ENCODE results near the gene OTOS.

Gene OTOS

GRCh38 chr2:240179186-240179815 is 38.8 kb upstream of the OTOS start:
- Histone ChIP-seq H3K27me3 (ENCODE audit: low read depth, low read length) (no peaks in the 10 kb centered on the region), H3K4me1 (ENCODE audit: control insufficient read depth in 1 of 2, insufficient read depth in 2 of 2, low read length in 2 of 2) (no peaks in the 10 kb centered on the region), H3K36me3 (ENCODE audit: control insufficient read depth in 1 of 2, insufficient read depth in 2 of 2, low read length in 2 of 2) (no peaks in the 10 kb centered on the region), H3K27ac (ENCODE audit: low read length) (no peak overlapping the region), H3K9me3 (ENCODE audit: control insufficient read depth in 1 of 2, low read length in 2 of 2) (no peaks in the 10 kb centered on the region), H3K4me3 (ENCODE audit: low read depth in 1 of 2, low read length in 2 of 2) (no peak overlapping the region)

- H3K27me3 ChIP-seq (ENCODE audit: low read depth, low read length), result no peaks in the 10 kb centered on the region
- no peaks in the 10 kb centered on the region for H3K9me3 ChIP-seq (ENCODE audit: control insufficient read depth in 1 of 2, low read length in 2 of 2)
- no peak overlapping the region for H3K4me3 ChIP-seq (ENCODE audit: low read depth in 1 of 2, low read length in 2 of 2)
- no peaks in the 10 kb centered on the region for H3K36me3 ChIP-seq (ENCODE audit: control insufficient read depth in 1 of 2, insufficient read depth in 2 of 2, low read length in 2 of 2)
- H3K27ac ChIP-seq (ENCODE audit: low read length), result no peak overlapping the region
- no peaks in the 10 kb centered on the region for H3K4me1 ChIP-seq (ENCODE audit: control insufficient read depth in 1 of 2, insufficient read depth in 2 of 2, low read length in 2 of 2)
These were observed 38.1 kb upstream of the OTOS start for GRCh38 chr2:240178564-240178963.

- Histone ChIP-seq H3K9me3 (ENCODE audit: control insufficient read depth in 1 of 2, low read length in 2 of 2) (no peaks in the 10 kb centered on the region), H3K4me1 (ENCODE audit: control insufficient read depth in 1 of 2, insufficient read depth in 2 of 2, low read length in 2 of 2) (no peaks in the 10 kb centered on the region), H3K27me3 (ENCODE audit: low read depth, low read length) (no peaks in the 10 kb centered on the region), H3K27ac (ENCODE audit: low read length) (no peak overlapping the region), H3K4me3 (ENCODE audit: low read depth in 1 of 2, low read length in 2 of 2) (no peak overlapping the region), H3K36me3 (ENCODE audit: control insufficient read depth in 1 of 2, insufficient read depth in 2 of 2, low read length in 2 of 2) (no peaks in the 10 kb centered on the region)
These were observed 34.0 kb upstream of the OTOS start for GRCh38 chr2:240174496-240174895.

GRCh38 chr2:240172071-240172895 is 31.8 kb upstream of the OTOS start:
- Histone ChIP-seq H3K36me3 (ENCODE audit: control insufficient read depth in 1 of 2, insufficient read depth in 2 of 2, low read length in 2 of 2) (no peaks in the 10 kb centered on the region), H3K27ac (ENCODE audit: low read length) (no peak overlapping the region), H3K4me3 (ENCODE audit: low read depth in 1 of 2, low read length in 2 of 2) (no peak overlapping the region), H3K4me1 (ENCODE audit: control insufficient read depth in 1 of 2, insufficient read depth in 2 of 2, low read length in 2 of 2) (no peaks in the 10 kb centered on the region), H3K9me3 (ENCODE audit: control insufficient read depth in 1 of 2, low read length in 2 of 2) (no peaks in the 10 kb centered on the region), H3K27me3 (ENCODE audit: low read depth, low read length) (no peaks in the 10 kb centered on the region)

GRCh38 chr2:240170883-240171282 is 30.4 kb upstream of the OTOS start:
- Histone ChIP-seq H3K4me1 (ENCODE audit: control insufficient read depth in 1 of 2, insufficient read depth in 2 of 2, low read length in 2 of 2) (no peaks in the 10 kb centered on the region), H3K4me3 (ENCODE audit: low read depth in 1 of 2, low read length in 2 of 2) (no peak overlapping the region), H3K27me3 (ENCODE audit: low read depth, low read length) (no peaks in the 10 kb centered on the region), H3K36me3 (ENCODE audit: control insufficient read depth in 1 of 2, insufficient read depth in 2 of 2, low read length in 2 of 2) (no peaks in the 10 kb centered on the region), H3K27ac (ENCODE audit: low read length) (no peak overlapping the region), H3K9me3 (ENCODE audit: control insufficient read depth in 1 of 2, low read length in 2 of 2) (no peaks in the 10 kb centered on the region)

- H3K4me1 ChIP-seq (ENCODE audit: control insufficient read depth in 1 of 2, insufficient read depth in 2 of 2, low read length in 2 of 2), result no peaks in the 10 kb centered on the region
- H3K9me3 ChIP-seq (ENCODE audit: control insufficient read depth in 1 of 2, low read length in 2 of 2), result no peaks in the 10 kb centered on the region
- no peak overlapping the region for H3K27ac ChIP-seq (ENCODE audit: low read length)
- no peaks in the 10 kb centered on the region for H3K27me3 ChIP-seq (ENCODE audit: low read depth, low read length)
- no peaks in the 10 kb centered on the region for H3K36me3 ChIP-seq (ENCODE audit: control insufficient read depth in 1 of 2, insufficient read depth in 2 of 2, low read length in 2 of 2)
- H3K4me3 ChIP-seq (ENCODE audit: low read depth in 1 of 2, low read length in 2 of 2), result no peak overlapping the region
These were observed 29.9 kb upstream of the OTOS start for GRCh38 chr2:240170354-240170735.

- Histone ChIP-seq H3K4me1 (ENCODE audit: control insufficient read depth in 1 of 2, insufficient read depth in 2 of 2, low read length in 2 of 2) (no peaks in the 10 kb centered on the region), H3K4me3 (ENCODE audit: low read depth in 1 of 2, low read length in 2 of 2) (no peak overlapping the region), H3K27me3 (ENCODE audit: low read depth, low read length) (no peaks in the 10 kb centered on the region), H3K36me3 (ENCODE audit: control insufficient read depth in 1 of 2, insufficient read depth in 2 of 2, low read length in 2 of 2) (no peaks in the 10 kb centered on the region), H3K27ac (ENCODE audit: low read length) (no peak overlapping the region), H3K9me3 (ENCODE audit: control insufficient read depth in 1 of 2, low read length in 2 of 2) (no peaks in the 10 kb centered on the region)
These were observed 29.3 kb upstream of the OTOS start for GRCh38 chr2:240169486-240170353.

- Histone ChIP-seq H3K4me3 (ENCODE audit: low read depth in 1 of 2, low read length in 2 of 2) (no peak overlapping the region), H3K36me3 (ENCODE audit: control insufficient read depth in 1 of 2, insufficient read depth in 2 of 2, low read length in 2 of 2) (no peaks in the 10 kb centered on the region), H3K27ac (ENCODE audit: low read length) (no peak overlapping the region), H3K9me3 (ENCODE audit: control insufficient read depth in 1 of 2, low read length in 2 of 2) (no peaks in the 10 kb centered on the region), H3K27me3 (ENCODE audit: low read depth, low read length) (no peaks in the 10 kb centered on the region), H3K4me1 (ENCODE audit: control insufficient read depth in 1 of 2, insufficient read depth in 2 of 2, low read length in 2 of 2) (no peaks in the 10 kb centered on the region)
These were observed 28.3 kb upstream of the OTOS start for GRCh38 chr2:240168546-240169361.

- no peaks in the 10 kb centered on the region for H3K4me1 ChIP-seq (ENCODE audit: control insufficient read depth in 1 of 2, insufficient read depth in 2 of 2, low read length in 2 of 2)
- H3K27me3 ChIP-seq (ENCODE audit: low read depth, low read length), result no peaks in the 10 kb centered on the region
- H3K9me3 ChIP-seq (ENCODE audit: control insufficient read depth in 1 of 2, low read length in 2 of 2), result no peaks in the 10 kb centered on the region
- no peaks in the 10 kb centered on the region for H3K36me3 ChIP-seq (ENCODE audit: control insufficient read depth in 1 of 2, insufficient read depth in 2 of 2, low read length in 2 of 2)
- no peak overlapping the region for H3K4me3 ChIP-seq (ENCODE audit: low read depth in 1 of 2, low read length in 2 of 2)
- no peak overlapping the region for H3K27ac ChIP-seq (ENCODE audit: low read length)
These were observed 27.6 kb upstream of the OTOS start for GRCh38 chr2:240168041-240168440.

- no peak overlapping the region for H3K4me3 ChIP-seq (ENCODE audit: low read depth in 1 of 2, low read length in 2 of 2)
These were observed 27.1 kb upstream of the OTOS start for GRCh38 chr2:240167588-240167880.

More at GRCh38 chr2:240167588-240167880, 27.1 kb upstream of the OTOS start:
- Histone ChIP-seq H3K27me3 (ENCODE audit: low read depth, low read length) (no peaks in the 10 kb centered on the region), H3K36me3 (ENCODE audit: control insufficient read depth in 1 of 2, insufficient read depth in 2 of 2, low read length in 2 of 2) (no peaks in the 10 kb centered on the region), H3K27ac (ENCODE audit: low read length) (no peak overlapping the region), H3K4me1 (ENCODE audit: control insufficient read depth in 1 of 2, insufficient read depth in 2 of 2, low read length in 2 of 2) (no peaks in the 10 kb centered on the region), H3K9me3 (ENCODE audit: control insufficient read depth in 1 of 2, low read length in 2 of 2) (no peaks in the 10 kb centered on the region)

All from muscle layer of duodenum (tissue), 2 donors.